Measurements from ENCODE around the gene PDE4B.
A peak's percentile ranks its signal among the peaks of the same experiment; 100 is the strongest.

Gene PDE4B

GRCh38 chr1:66175581-66175980 lies 382.9 kb downstream of the PDE4B start:
- Histone ChIP-seq H3K9me3 (replicated peaks; ENCODE audit: low read length) (no peaks in the 10 kb centered on the region), H3K36me3 (ENCODE audit: insufficient read depth, low read length) (no peaks in the 10 kb centered on the region), H3K9ac (ENCODE audit: low read depth, low read length) (no peak overlapping the region), H3K4me1 (ENCODE audit: control insufficient read depth, insufficient read depth, low read length) (no peaks in the 10 kb centered on the region), H3K4me3 (ENCODE audit: low read length) (no peak overlapping the region), H3K27me3 (ENCODE audit: control insufficient read depth, insufficient read depth, low read length) (no peaks in the 10 kb centered on the region), H3K4me2 (ENCODE audit: low read length) (no peak overlapping the region)

DNA sequence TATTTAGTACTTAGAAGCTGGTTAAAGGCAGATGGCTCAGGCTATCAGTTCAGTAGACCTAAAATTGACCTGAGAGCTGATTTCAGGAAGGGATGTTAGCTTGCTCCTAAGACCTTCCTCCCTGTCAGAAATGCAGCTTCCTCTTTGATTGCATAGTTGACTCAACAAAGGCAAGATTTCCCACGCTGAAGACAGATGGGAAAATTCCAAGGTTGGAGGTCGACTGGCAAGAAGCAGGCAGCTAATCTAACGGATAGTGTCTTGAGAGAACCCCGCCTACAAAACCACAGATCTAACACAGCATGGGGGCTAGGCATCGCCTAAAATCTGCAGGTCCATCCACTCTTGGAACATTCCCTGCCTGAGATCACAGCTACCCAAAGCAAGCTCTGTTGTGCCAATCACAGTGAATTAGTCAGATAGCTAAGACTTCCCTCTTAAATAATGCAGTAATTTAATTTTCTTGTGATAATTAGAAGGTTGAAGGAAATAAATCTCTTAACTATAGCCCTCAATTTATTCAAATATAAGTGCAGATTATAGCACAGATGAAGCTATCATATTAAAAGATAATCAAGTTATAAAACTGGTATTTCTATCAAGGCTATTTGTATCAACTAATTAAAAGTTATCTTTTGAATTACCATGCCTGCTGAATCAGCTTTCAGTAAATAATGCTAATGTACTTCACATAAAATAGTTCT lies 383.5 kb downstream of the PDE4B start:
- no peaks in the 10 kb centered on the region for H3K4me1 ChIP-seq (ENCODE audit: control insufficient read depth, insufficient read depth, low read length)
- H3K36me3 ChIP-seq (ENCODE audit: insufficient read depth, low read length), result no peaks in the 10 kb centered on the region
- H3K27me3 ChIP-seq (ENCODE audit: control insufficient read depth, insufficient read depth, low read length), result no peaks in the 10 kb centered on the region
- no peak overlapping the region for H3K4me2 ChIP-seq (ENCODE audit: low read length)
- no peaks in the 10 kb centered on the region for H3K9me3 ChIP-seq (replicated peaks; ENCODE audit: low read length)
- no peak overlapping the region for H3K4me3 ChIP-seq (ENCODE audit: low read length)
- H3K9ac ChIP-seq (ENCODE audit: low read depth, low read length), result no peak overlapping the region

DNA sequence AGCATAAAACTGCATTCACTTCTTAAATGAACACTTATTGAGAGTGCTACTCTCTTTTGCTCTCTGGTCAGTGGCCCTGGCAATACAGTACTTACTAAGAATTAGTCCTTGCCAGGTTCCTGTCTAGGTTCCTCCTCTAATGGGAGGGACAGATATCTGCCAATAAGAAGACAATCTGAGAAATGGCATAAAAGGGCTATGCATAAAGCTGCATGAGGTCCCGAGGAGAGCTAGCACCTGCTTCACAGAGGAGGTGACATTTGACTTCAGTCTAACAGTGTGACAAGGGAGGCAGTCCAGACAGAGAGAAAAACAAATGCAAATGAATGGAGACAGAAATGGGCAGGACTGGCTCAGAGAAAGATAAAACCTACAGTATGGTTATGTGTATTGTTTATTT lies 384.1 kb downstream of the PDE4B start:
- Histone ChIP-seq H3K4me2 (ENCODE audit: low read length) (no peak overlapping the region), H3K9me3 (replicated peaks; ENCODE audit: low read length) (no peaks in the 10 kb centered on the region), H3K27me3 (ENCODE audit: control insufficient read depth, insufficient read depth, low read length) (no peaks in the 10 kb centered on the region), H3K4me1 (ENCODE audit: control insufficient read depth, insufficient read depth, low read length) (no peaks in the 10 kb centered on the region), H3K9ac (ENCODE audit: low read depth, low read length) (no peak overlapping the region), H3K4me3 (ENCODE audit: low read length) (no peak overlapping the region), H3K36me3 (ENCODE audit: insufficient read depth, low read length) (no peaks in the 10 kb centered on the region)

GRCh38 chr1:66177510-66177909 lies 384.8 kb downstream of the PDE4B start:
- no peaks in the 10 kb centered on the region for H3K27me3 ChIP-seq (ENCODE audit: control insufficient read depth, insufficient read depth, low read length)
- H3K36me3 ChIP-seq (ENCODE audit: insufficient read depth, low read length), result no peaks in the 10 kb centered on the region
- H3K4me1 ChIP-seq (ENCODE audit: control insufficient read depth, insufficient read depth, low read length), result no peaks in the 10 kb centered on the region
- no peaks in the 10 kb centered on the region for H3K9me3 ChIP-seq (replicated peaks; ENCODE audit: low read length)
- no peak overlapping the region for H3K4me2 ChIP-seq (ENCODE audit: low read length)
- no peak overlapping the region for H3K9ac ChIP-seq (ENCODE audit: low read depth, low read length)
- H3K4me3 ChIP-seq (ENCODE audit: low read length), result no peak overlapping the region

DNA sequence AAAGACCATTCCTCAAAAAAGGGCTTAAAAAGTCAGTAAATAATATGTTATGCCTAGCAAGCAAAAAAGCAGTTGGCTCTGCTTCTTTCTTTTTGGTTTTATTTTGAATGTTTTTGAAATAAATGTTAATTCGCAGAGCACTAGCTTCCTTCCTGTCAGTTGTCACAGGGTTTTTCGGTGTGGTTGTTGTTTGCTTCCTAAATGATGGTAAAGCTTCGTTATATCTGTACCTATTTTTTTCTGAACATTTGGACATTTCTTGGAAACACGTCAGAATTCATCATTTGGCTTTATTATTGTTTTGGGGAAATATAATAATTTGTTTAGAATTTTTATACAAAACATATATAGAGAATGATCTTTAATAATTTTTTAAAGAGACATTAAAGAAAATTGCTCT lies 389.3 kb downstream of the PDE4B start:
- Histone ChIP-seq H3K4me1 (ENCODE audit: control insufficient read depth, insufficient read depth, low read length) (peaks cover 6% of the 10 kb centered on the region), H3K36me3 (ENCODE audit: insufficient read depth, low read length) (no peaks in the 10 kb centered on the region), H3K27me3 (ENCODE audit: control insufficient read depth, insufficient read depth, low read length) (no peaks in the 10 kb centered on the region), H3K4me3 (ENCODE audit: low read length) (no peak overlapping the region), H3K9me3 (replicated peaks; ENCODE audit: low read length) (no peaks in the 10 kb centered on the region), H3K4me2 (ENCODE audit: low read length) (no peak overlapping the region), H3K9ac (ENCODE audit: low read depth, low read length) (no peak overlapping the region)

GRCh38 chr1:66182551-66183178 lies 390.0 kb downstream of the PDE4B start:
- H3K4me2 ChIP-seq (ENCODE audit: low read length), result peak overlapping the region; percentile 41

GRCh38 chr1:66183400-66183799 lies 390.7 kb downstream of the PDE4B start:
- Histone ChIP-seq H3K36me3 (ENCODE audit: insufficient read depth, low read length) (no peaks in the 10 kb centered on the region), H3K4me2 (ENCODE audit: low read length) (no peak overlapping the region), H3K27me3 (ENCODE audit: control insufficient read depth, insufficient read depth, low read length) (no peaks in the 10 kb centered on the region), H3K4me3 (ENCODE audit: low read length) (no peak overlapping the region), H3K9ac (ENCODE audit: low read depth, low read length) (no peak overlapping the region), H3K9me3 (replicated peaks; ENCODE audit: low read length) (no peaks in the 10 kb centered on the region), H3K4me1 (ENCODE audit: control insufficient read depth, insufficient read depth, low read length) (peaks cover 6% of the 10 kb centered on the region)

More at GRCh38 chr1:66182551-66183178, 390.0 kb downstream of the PDE4B start:
- Histone ChIP-seq H3K9ac (ENCODE audit: low read depth, low read length) (peak overlapping the region; percentile 58), H3K4me3 (ENCODE audit: low read length) (no peak overlapping the region), H3K9me3 (replicated peaks; ENCODE audit: low read length) (no peaks in the 10 kb centered on the region), H3K36me3 (ENCODE audit: insufficient read depth, low read length) (no peaks in the 10 kb centered on the region), H3K4me1 (ENCODE audit: control insufficient read depth, insufficient read depth, low read length) (peaks cover 6% of the 10 kb centered on the region), H3K27me3 (ENCODE audit: control insufficient read depth, insufficient read depth, low read length) (no peaks in the 10 kb centered on the region)

GRCh38 chr1:66197120-66197519 lies 404.4 kb downstream of the PDE4B start:
- Histone ChIP-seq H3K4me3 (ENCODE audit: low read length) (no peak overlapping the region), H3K4me1 (ENCODE audit: control insufficient read depth, insufficient read depth, low read length) (no peaks in the 10 kb centered on the region), H3K9ac (ENCODE audit: low read depth, low read length) (no peak overlapping the region), H3K36me3 (ENCODE audit: insufficient read depth, low read length) (no peaks in the 10 kb centered on the region), H3K27me3 (ENCODE audit: control insufficient read depth, insufficient read depth, low read length) (no peaks in the 10 kb centered on the region), H3K9me3 (replicated peaks; ENCODE audit: low read length) (no peaks in the 10 kb centered on the region), H3K4me2 (ENCODE audit: low read length) (no peak overlapping the region)

DNA sequence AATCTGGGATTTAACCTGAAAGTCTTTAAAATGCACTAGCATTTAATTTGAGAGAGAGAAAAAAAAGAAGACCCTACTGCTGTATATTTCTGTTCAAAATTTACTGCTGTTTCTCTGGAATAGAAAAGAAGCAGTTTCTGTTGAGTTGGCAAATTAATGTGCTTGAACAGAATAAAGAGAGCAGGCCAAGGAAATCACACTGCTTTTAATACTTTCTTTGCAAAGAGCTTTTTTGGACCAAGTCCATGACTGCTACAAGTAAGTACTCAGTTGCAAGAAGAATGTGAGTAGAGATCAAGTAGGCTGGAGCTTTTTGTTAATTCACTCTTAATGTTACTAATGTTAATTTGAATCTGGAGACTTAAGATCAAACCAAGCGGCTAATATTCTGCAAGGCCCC lies 405.1 kb downstream of the PDE4B start:
- Histone ChIP-seq H3K4me3 (ENCODE audit: low read length) (no peak overlapping the region), H3K4me2 (ENCODE audit: low read length) (no peak overlapping the region), H3K4me1 (ENCODE audit: control insufficient read depth, insufficient read depth, low read length) (no peaks in the 10 kb centered on the region), H3K27me3 (ENCODE audit: control insufficient read depth, insufficient read depth, low read length) (no peaks in the 10 kb centered on the region), H3K9me3 (replicated peaks; ENCODE audit: low read length) (no peaks in the 10 kb centered on the region), H3K36me3 (ENCODE audit: insufficient read depth, low read length) (no peaks in the 10 kb centered on the region), H3K9ac (ENCODE audit: low read depth, low read length) (no peak overlapping the region)

DNA sequence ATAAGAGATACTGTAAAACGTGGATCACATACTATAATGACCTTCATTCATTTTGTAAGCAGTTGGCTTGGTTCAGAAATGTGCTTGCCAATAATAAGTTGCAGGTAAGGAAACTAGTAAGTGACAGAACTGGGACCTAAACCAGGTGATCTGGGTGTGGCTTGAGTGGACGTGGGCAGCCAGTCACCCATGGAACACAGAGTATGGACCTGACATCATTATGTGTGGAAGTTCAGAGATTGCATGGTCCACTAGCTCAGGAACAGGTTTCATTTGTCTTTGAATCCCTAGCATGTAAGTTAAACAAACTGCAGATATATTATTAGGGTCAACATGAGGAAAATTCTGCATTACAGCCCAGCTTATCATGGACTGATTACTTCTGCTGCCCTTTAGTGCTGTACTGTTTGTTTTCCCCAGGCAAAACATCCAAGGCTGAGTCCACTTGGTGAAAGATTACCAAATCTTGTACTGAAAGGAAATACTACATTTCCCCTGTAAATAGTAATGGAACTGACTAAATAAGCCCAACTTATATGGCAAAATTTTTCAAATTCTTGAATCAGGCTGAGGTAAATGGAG lies 414.0 kb downstream of the PDE4B start:
- no peaks in the 10 kb centered on the region for H3K27me3 ChIP-seq (ENCODE audit: control insufficient read depth, insufficient read depth, low read length)
- no peak overlapping the region for H3K9ac ChIP-seq (ENCODE audit: low read depth, low read length)
- H3K9me3 ChIP-seq (replicated peaks; ENCODE audit: low read length), result no peaks in the 10 kb centered on the region
- H3K4me1 ChIP-seq (ENCODE audit: control insufficient read depth, insufficient read depth, low read length), result peaks cover 11% of the 10 kb centered on the region
- no peaks in the 10 kb centered on the region for H3K36me3 ChIP-seq (ENCODE audit: insufficient read depth, low read length)
- no peak overlapping the region for H3K4me2 ChIP-seq (ENCODE audit: low read length)
- no peak overlapping the region for H3K4me3 ChIP-seq (ENCODE audit: low read length)

DNA sequence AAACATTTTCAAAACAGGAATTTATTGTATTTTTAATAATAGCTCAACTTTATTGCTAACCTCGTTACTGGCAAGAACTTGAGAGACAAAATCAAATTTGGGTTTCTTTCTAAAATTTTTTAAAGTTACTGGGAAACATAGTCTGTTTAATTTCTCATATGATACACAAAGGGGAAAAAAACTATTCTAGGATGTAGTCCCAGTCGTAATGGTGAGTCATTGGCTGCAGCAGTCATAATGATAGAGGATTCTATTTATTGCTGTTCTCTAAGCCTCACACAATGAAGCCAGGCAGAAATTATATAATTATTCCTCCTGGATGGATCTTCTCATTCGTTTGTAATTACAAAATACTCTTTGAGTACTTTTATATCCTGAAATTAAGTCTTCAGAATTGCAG lies 414.8 kb downstream of the PDE4B start:
- Histone ChIP-seq H3K4me3 (ENCODE audit: low read length) (no peak overlapping the region), H3K4me2 (ENCODE audit: low read length) (no peak overlapping the region), H3K4me1 (ENCODE audit: control insufficient read depth, insufficient read depth, low read length) (peaks cover 11% of the 10 kb centered on the region), H3K27me3 (ENCODE audit: control insufficient read depth, insufficient read depth, low read length) (no peaks in the 10 kb centered on the region), H3K36me3 (ENCODE audit: insufficient read depth, low read length) (no peaks in the 10 kb centered on the region), H3K9ac (ENCODE audit: low read depth, low read length) (no peak overlapping the region), H3K9me3 (replicated peaks; ENCODE audit: low read length) (no peaks in the 10 kb centered on the region)

- Histone ChIP-seq H3K9ac (ENCODE audit: low read depth, low read length) (no peak overlapping the region), H3K4me2 (ENCODE audit: low read length) (no peak overlapping the region), H3K27me3 (ENCODE audit: control insufficient read depth, insufficient read depth, low read length) (no peaks in the 10 kb centered on the region)
Observed at GRCh38 chr1:66208632-66209031, 415.9 kb downstream of the PDE4B start.

More at GRCh38 chr1:66208632-66209031, 415.9 kb downstream of the PDE4B start:
- Histone ChIP-seq H3K36me3 (ENCODE audit: insufficient read depth, low read length) (no peaks in the 10 kb centered on the region), H3K4me1 (ENCODE audit: control insufficient read depth, insufficient read depth, low read length) (peaks cover 11% of the 10 kb centered on the region), H3K4me3 (ENCODE audit: low read length) (no peak overlapping the region), H3K9me3 (replicated peaks; ENCODE audit: low read length) (no peaks in the 10 kb centered on the region)
